Stimulated activated CD8-positive, alpha-beta memory T cell treated with anti-CD3 and anti-CD28 coated beads, Interleukin-12 subunit alpha, Interleukin-12 subunit beta, amount 100 ng/mL, for 24 hours (primary cell): Measurements from ENCODE around the gene HK2.
A peak's percentile ranks its signal among the peaks of the same experiment; 100 is the strongest.
"Not testable (repeated sequence)": the region's sequence is repeated elsewhere in the genome, so short reads cannot be mapped to it uniquely, and the experiment has no call there.

Experiments used
- DNase-seq: peaks from one replicate; pipeline ENCODE4 v3.0.0-alpha.2; 2020; ENCODE audit errors: extremely low read depth

HK2 gene

GRCh38 chr2:74833418-74834233 is at the start of gene HK2:
Gene HK2, plus strand, starts transcription at chr2:74834127. Its CDS starts 454 bp downstream, at chr2:74834581.
- peak; percentile 64 for DNase-seq

GRCh38 chr2:74789271-74789670 is 44.7 kb upstream of the HK2 start:
- DNase-seq = no peak

GRCh38 chr2:74792282-74792681 is 41.6 kb upstream of the HK2 start:
- DNase-seq = no peak

- not testable (repeated sequence) for DNase-seq
Observed at GRCh38 chr2:74794878-74795277, 39.0 kb upstream of the HK2 start.

- no peak for DNase-seq
Observed at GRCh38 chr2:74806355-74806839, 27.5 kb upstream of the HK2 start.

GRCh38 chr2:74806920-74807319 is 27.0 kb upstream of the HK2 start:
- DNase-seq = no peak

GRCh38 chr2:74812787-74813590 is 20.9 kb upstream of the HK2 start:
- DNase-seq = no peak

GRCh38 chr2:74814102-74814501 is 19.8 kb upstream of the HK2 start:
- no peak for DNase-seq

GRCh38 chr2:74815941-74816340 is 18.0 kb upstream of the HK2 start:
- DNase-seq = no peak

GRCh38 chr2:74816540-74817303 is 17.2 kb upstream of the HK2 start:
- DNase-seq = no peak

- DNase-seq = no peak
Observed at GRCh38 chr2:74817304-74817675, 16.6 kb upstream of the HK2 start.

GRCh38 chr2:74819702-74820101 is 14.2 kb upstream of the HK2 start:
- DNase-seq = no peak

GRCh38 chr2:74821177-74822126 is 12.5 kb upstream of the HK2 start:
- no peak for DNase-seq

- no peak for DNase-seq
Observed at GRCh38 chr2:74822771-74823566, 11.0 kb upstream of the HK2 start.

GRCh38 chr2:74824679-74825078 is 9.2 kb upstream of the HK2 start:
- no peak for DNase-seq

GRCh38 chr2:74828543-74828942 is 5.4 kb upstream of the HK2 start:
- DNase-seq = no peak

GRCh38 chr2:74831693-74832530 is 2.0 kb upstream of the HK2 start:
- no peak for DNase-seq

GRCh38 chr2:74834234-74834791 is 386 bp downstream of the HK2 start:
- DNase-seq = not testable (repeated sequence)
